Left ventricle myocardium superior (tissue), 1 donor: ENCODE data around the gene GPHN. TPM values are rescaled to one million over a fixed set of nuclear protein-coding genes. Genes with fewer than 3 reads are reported as not detected.
"Not testable (repeated sequence)": the region's sequence is repeated elsewhere in the genome, so short reads cannot be mapped to it uniquely, and the experiment has no call there.

Source experiments
- ATAC-seq: fragments of 200-7000 bp; cut with Tn5 transposase; one replicate; pipeline ENCODE4 v1.9.1; 2020; ENCODE audit warnings: mild to moderate bottlenecking, moderate library complexity
- DNase-seq: peaks from one replicate; pipeline ENCODE4 v3.0.0-alpha.2; 2020
- intact Hi-C: fragments of 100-400 bp; cut with micrococcal nuclease; formaldehyde crosslinking; loops from one replicate; pipeline ENCODE4 v1.11.0; 2022
- total RNA-seq: library from RNA; stranded (reverse); fragmentation: NEBNext Ultra II Directional; extraction: Animal tissue kit (Norgen Biotek cat#: 25700); gene quantifications from one replicate; pipeline ENCODE4 v1.2.1, GENCODE V29; 2021
- donor health status: DM: no; HTN: yes; CAD: no; lungs with severe emphysema.

GPHN gene
- total RNA-seq, 1 donor from 2014 or later = 25.0 TPM

- DNase-seq (no peak), ATAC-seq (no peak)
- intact Hi-C loops = no loop called here
Observed at GRCh38 chr14:66575014-66575413, 67.1 kb downstream of the GPHN start.

DNA sequence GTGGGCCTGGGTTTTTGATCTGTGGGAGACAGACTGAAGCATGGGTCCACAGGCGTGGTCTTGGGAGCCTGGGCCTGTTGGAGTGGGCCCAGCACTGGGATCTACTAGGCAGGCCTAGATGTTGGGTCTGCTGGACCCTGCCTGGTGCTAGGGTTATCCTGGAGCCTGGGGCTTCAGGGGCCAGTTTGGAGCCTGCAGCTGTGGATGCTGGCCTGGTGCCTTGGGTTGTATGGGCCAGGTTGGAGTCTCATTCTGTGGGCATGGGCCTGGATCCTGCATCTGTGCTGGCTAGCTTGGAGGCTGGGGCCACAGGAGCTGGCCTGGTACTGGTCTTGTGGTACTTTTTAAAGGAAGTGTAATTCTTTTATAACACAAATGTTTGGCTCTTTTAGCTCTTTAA is 68.0 kb downstream of the GPHN start:
- DNase-seq = no peak
- intact Hi-C loops = no loop called here
- no peak for ATAC-seq

- ATAC-seq, DNase-seq, intact Hi-C loops: not testable (repeated sequence)
Observed at GRCh38 chr14:66587753-66588152, 79.8 kb downstream of the GPHN start.

DNA sequence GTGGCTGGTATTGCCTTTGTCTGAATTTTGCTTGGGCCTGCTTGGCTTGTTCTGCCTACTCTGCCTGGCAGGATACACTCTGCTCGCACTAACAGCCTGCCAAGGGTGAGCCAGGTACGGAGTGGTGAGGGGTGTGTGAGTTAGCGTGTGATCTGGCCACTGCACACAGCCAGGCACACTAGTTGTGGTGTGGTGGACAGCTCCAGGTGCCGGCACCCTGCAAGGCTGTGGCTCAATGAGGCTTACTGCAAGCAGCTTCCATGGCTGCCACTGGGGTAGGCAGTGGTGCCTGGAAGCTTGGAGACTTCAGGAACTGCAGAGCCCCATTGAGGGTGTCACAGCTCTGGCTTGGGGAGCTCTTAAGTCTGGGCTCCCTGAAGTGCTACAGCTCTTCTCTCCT is 87.4 kb downstream of the GPHN start:
- ATAC-seq = no peak
- intact Hi-C loops = no loop called here
- DNase-seq = no peak

- ATAC-seq (no peak), DNase-seq (no peak)
- intact Hi-C loops = no loop called here
Observed at GRCh38 chr14:66596241-66596985, 88.5 kb downstream of the GPHN start.

- intact Hi-C loops = no loop called here
- ATAC-seq = no peak
- no peak for DNase-seq
Observed at GRCh38 chr14:66600416-66600815, 92.5 kb downstream of the GPHN start.

DNA sequence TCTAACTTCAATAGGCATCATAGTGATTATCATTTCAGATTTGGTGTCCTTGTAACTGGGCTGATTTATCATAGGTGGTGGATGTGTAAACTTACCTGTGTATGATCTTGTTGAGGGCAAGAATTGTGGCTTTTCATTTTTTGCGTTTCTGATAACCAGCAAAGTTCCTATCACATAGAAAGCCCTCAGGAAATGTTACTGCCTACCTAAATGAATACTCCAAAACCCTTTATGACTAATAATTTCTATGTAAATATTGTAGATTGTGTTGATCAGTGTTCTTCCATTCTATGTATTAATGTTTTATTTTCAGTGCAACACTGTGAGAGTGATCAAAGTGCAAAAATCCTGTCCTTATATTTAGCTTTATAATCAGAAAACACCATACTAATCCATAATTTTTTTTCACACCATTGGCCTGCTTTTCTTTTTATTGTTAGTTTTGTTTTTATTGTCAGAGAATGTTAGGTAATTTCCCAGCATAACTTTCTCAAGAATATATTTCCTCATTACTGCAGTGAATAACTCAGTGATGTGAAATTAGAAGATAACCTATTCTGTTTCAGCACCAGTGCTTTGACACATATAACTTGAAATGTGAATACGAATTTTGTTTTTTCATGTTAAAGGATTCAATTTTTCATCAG is 94.1 kb downstream of the GPHN start:
- ATAC-seq = no peak
- intact Hi-C loops = no loop called here

DNA sequence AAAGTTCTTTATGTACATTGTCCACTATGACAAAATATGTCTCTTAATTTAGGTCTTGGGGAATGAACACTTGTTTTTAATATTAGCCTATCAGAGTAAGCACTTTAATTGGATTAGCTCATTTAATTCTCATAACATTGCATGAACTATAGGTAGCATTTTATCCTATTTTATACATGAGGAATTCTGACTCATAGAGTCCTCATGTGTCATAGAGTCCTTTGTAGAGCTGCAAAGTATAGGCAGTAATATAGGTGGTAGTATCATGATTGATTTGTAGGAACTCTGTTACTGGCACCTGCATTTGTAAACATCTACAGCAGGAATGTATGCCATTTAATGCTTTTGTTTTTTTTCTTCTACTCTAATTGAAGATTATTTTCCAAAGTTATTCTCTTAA is 96.0 kb downstream of the GPHN start:
- no peak for ATAC-seq
- no peak for DNase-seq
- intact Hi-C loops = no loop called here

More for the DNA sequence above, 94.1 kb downstream of the GPHN start:
- DNase-seq = no peak

DNA sequence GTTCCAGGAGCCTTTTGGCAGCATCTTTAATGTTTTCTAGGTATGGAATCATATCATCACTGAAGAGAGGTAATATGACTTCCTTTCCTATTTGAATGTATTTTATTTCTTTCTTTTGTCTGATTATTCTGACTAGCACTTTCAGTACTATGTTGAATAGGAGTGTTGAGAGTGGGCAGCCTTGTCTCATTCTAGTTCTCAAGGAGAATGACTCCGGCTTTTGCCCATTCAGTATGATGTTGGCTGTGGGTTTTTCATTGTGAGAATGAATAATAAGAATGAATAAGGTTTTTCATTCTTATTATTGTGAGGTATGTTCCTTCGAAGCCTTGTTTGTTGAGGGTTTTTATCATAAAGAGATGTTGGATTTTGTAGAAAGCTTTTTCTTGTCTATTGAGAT is 98.9 kb downstream of the GPHN start:
- DNase-seq = no peak
- intact Hi-C loops = no loop called here
- no peak for ATAC-seq

DNA sequence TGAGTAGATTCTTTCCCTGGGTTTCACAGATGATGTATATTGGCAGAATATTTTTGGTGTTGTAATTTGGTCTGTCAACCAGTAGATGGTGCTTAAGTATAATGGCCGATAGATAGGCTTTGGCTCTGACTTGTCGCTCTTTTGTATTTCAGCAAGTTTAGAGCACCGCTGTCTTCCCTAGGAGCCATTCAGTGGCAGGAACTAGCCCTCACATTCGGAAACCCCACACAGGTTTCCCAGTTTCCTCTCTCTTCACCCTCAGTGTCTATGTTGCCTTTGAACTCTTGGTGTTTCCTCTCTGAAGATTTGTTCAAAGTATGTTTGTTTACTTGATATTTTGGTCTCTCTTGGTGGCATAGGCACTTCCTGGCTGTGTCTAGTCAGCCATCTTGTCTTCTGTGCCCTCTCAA is 102.2 kb downstream of the GPHN start:
- DNase-seq = no peak
- intact Hi-C loops = no loop called here
- ATAC-seq = no peak

DNA sequence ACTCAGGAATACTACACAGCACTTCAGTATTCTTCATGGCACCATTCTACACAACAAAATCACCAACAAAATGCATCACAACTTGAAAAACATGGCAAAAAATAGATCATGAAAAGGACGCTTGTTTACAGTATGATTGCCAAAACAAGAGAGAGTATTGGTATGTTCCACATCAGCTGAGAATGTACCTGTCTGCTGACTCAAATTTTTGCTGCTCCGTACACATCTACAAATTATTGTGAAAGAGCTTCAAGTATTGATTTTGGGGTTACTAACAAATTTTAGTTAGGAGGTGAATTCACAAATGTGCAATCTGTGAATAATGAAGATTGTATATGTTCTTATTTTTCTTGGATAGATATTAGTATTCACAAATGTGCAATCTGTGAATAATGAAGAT is 105.4 kb downstream of the GPHN start:
- intact Hi-C loops = no loop called here
- no peak for ATAC-seq
- DNase-seq = no peak

DNA sequence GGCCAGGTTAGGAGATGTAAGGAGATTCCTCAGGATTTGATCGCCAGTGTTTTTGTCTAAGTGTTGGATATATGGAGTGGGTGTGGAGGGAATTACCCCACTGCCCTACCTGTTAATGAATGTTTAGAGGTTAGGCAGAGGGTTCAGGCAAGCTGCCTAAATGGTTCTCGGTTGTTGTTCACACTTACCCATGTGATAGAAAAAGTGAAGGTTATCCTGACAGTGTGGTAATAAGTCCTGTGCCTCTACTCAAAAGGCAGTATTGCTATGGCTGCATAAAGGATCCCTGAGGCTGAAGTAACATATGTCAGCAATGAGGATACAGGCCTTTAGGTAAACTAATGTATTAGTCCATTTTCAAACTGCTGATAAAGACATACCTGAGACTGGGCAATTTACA is 112.0 kb downstream of the GPHN start:
- DNase-seq (no peak), ATAC-seq (no peak)
- intact Hi-C loops = no loop called here

- intact Hi-C loops = no loop called here
- DNase-seq (no peak), ATAC-seq (peak; percentile 49)
Observed at GRCh38 chr14:66623838-66624237, 115.9 kb downstream of the GPHN start.

DNA sequence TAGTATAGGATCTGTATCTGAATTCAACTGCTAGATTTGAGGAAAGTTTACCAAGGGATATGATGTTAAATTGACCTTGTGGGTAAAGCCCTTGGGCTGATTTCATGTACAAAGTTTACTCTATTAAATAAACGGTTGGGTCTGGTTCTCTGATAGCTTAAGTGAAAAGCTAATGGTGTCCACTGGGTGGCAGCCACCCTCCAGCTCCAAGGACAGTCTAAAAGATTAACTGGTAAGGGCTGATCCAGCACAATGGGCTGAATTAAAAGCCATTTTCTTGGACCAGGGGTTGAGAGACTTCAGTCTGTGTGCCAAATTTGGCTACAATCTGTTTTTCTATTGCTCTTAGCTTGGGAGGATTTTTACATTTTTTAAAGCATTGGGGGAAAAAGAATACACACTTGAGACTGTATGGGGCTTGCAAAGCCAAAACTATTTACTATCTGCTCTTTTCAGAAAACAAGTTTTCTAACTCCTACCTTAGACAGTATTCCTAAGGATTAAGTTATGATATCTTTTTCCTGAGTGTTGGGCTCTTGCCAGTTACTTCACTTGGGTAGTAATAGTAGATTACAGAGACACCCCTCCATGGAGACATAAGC is 116.5 kb downstream of the GPHN start:
- intact Hi-C loops = no loop called here
- DNase-seq = peak; percentile 53
- peak; percentile 96 for ATAC-seq

GRCh38 chr14:66628636-66629035 is 120.7 kb downstream of the GPHN start:
- intact Hi-C loops = no loop called here
- DNase-seq = no peak

DNA sequence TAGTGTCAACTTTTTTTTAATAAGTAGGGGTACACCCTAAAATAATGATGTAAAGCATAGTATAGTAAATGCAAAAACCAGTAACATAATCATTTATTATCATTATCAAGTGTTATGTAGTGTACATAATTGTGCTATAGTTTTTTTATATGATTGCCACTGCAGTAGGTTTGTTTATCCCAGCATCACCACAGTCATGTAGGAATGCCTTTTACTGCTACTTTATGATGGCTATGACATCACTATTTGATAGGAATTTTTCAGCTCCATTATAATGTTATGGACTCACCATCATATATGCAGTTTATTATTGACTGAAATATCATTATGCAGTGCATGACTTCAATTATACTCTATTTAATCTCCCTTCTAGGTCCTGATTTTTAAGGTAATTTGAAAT is 121.6 kb downstream of the GPHN start:
- DNase-seq = no peak
- intact Hi-C loops = no loop called here
- no peak for ATAC-seq

More at GRCh38 chr14:66628636-66629035, 120.7 kb downstream of the GPHN start:
- ATAC-seq = no peak

GRCh38 chr14:66634876-66635275 is 126.9 kb downstream of the GPHN start:
- ATAC-seq (peak; percentile 74), DNase-seq (no peak)
- intact Hi-C loops = no loop called here

DNA sequence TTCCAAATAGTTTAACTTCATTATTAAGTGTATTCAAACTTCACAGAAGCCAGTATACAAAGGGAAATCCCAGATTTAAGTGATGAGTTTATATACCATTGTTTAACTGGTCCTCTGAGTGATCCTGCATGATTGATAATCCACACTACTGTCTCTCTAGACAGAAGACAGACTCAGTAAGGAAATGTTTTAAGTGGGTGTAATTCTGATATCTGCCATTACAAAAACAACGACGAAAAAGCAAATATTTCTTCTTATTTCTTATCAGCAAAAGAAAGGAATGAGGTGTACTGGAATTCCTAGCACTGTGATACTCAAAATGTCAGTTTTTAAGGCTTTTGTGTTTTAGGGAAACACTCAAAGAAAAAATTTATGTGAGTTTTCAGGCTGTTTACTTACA is 127.5 kb downstream of the GPHN start:
- intact Hi-C loops = no loop called here
- no peak for ATAC-seq

GRCh38 chr14:66636240-66636639 is 128.3 kb downstream of the GPHN start:
- ATAC-seq = no peak
- DNase-seq = no peak
- intact Hi-C loops = no loop called here

More for the DNA sequence above, 127.5 kb downstream of the GPHN start:
- no peak for DNase-seq

- ATAC-seq (no peak), DNase-seq (no peak)
- intact Hi-C loops = no loop called here
Observed at GRCh38 chr14:66638689-66639088, 130.7 kb downstream of the GPHN start.
